Ramos (cell line): ENCODE results near the gene FOXP1.

Experiments used
- in situ Hi-C: fragments of 300-500 bp; cut with MboI; formaldehyde crosslinking; loops from one replicate; pipeline ENCODE4 v1.14.3; 2022; ENCODE audit warnings: low sequenced_read_pairs; ENCODE audit not compliant: unreplicated experiment

FOXP1 gene

GRCh38 chr3:71366988-71367604 lies 216.4 kb downstream of the FOXP1 start:
- in situ Hi-C loops: no loop called here

DNA sequence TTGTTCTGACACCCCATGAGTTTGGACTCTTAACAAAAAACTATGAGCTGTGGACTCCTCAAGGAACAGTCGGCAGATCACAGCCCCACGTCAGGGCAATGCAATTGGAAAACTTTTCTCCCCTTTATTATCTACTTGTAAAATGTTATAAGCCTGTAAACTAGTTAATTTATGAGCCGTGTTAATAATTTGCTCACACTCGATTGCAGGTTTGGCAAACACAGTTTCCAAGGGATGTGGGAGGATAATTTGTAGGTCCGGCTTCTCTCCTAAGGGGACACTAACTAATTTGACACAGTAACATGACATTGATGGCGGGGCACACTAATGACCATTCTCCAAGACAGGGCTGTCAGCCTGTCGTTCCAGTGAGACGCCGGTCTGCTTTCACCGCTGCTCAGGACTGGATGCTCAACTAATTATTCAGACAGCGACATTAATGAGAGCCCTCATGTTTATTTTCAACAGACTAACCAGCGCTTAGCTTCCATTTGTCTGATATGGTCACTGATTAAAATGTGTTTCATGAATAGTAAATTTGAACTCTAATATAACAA lies 222.1 kb downstream of the FOXP1 start:
- in situ Hi-C loops: no loop called here

DNA sequence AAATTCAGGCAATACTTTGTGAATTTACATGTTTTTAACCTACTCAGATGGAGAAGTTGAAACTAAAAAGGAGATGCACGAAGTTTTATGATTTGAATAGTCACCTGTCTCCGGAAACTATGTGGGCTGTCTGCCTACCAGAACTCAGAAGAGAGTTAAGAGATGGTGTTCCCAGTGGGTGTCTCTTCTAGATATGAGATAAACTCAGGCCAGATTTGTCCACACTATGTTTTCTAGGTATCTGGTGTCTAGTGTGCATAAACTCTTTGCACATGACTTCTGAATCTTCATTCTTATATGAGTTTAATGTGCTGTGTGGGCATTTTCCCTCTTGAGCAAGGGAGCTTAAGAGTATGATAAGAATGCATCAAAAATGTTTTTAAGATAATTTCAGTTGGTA lies 222.8 kb downstream of the FOXP1 start:
- in situ Hi-C loops: no loop called here

DNA sequence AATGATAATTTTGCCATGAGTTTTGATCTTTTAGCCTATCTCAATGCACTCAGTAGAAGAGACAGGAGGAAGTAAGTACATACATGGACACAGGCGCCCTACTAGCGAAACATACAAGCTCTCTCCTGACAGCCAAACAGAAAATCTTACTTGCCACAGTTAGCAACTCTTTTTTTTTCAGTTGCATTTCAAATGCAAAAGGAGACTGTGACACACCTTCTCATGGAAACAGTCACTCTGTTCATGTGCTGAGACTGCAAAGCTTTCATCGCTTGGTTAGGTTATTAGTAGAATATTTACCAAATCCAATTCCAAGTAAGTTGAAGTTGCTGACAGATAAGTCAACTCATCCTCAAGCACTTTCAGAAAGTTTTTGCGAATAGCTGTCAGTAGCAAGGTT lies 223.3 kb downstream of the FOXP1 start:
- in situ Hi-C loops: no loop called here

DNA sequence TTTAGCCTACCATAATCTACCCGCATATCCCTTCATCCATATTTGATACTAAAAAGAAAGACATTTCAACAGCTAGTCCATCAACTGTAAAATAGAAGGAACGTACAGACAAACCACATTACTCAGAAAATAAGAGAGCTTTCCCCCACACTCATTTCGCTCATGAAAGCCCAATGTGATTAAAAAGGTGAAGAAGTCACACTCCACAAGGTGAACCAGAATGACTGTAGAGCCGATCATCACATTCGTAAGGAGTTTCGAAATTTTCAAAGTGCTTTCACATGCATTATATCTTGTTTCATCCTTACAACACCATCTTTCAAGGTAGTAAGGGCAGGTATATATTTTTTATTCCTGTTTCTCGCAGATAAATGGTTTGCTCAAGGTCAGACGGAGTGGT lies 225.3 kb downstream of the FOXP1 start:
- in situ Hi-C loops: no loop called here

DNA sequence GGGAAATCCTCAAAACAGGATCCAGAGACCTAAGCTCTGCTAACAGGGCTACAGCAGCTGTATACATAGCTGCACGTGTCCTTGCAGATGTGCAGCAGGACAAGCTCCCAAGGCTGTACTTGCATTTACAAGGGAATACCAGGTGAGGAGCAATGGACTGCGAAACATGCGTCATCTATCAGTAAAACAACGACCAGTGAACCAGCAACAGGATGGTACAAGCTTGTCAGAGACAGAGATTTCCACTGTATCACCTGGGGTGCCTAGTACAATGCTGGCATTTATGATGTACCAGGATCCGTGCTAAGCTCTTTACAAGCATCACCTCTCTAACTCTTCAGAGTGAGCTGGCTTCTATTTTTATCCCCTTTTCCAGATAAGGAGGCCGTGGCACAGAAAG lies 227.3 kb downstream of the FOXP1 start:
- in situ Hi-C loops: no loop called here

DNA sequence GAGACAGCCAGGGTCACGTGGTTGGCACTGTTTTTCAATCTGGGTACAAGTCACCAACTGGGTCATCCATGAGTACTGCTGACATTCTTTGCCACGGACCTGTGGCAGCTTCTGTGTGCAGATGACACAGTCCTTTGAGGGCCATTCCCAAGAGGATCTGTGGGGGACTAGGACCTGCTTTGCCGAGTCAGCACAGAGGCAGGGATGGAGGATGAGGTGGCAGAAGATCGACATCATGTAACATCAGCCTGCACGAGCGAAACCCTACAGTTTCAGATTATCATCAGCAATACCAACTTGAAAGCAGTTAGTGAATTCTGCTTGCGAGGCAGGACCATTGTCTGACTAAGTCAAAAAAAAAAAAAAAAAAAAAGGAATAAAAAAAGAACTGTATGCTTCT lies 227.7 kb downstream of the FOXP1 start:
- in situ Hi-C loops: no loop called here

DNA sequence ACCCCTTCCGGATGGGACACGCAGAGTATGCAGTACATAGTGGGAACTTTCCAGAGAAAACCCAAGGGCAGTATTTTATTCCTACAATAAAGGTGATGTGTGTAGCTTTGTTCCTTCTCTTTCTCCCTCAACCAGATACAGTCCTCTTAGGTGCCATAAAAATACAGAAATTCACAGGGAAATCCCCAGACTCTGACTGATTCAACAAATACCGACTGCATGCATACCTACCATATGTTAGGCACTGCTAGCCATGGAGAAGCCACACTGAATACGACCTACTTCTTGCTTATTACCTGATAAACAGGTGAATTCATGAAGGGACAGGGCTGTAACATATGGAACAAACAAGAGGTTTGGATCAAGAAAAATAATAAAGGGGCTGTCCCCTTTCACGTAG lies 228.5 kb downstream of the FOXP1 start:
- in situ Hi-C loops: no loop called here

GRCh38 chr3:71351403-71352149 lies 232.0 kb downstream of the FOXP1 start:
- in situ Hi-C loops: no loop called here

DNA sequence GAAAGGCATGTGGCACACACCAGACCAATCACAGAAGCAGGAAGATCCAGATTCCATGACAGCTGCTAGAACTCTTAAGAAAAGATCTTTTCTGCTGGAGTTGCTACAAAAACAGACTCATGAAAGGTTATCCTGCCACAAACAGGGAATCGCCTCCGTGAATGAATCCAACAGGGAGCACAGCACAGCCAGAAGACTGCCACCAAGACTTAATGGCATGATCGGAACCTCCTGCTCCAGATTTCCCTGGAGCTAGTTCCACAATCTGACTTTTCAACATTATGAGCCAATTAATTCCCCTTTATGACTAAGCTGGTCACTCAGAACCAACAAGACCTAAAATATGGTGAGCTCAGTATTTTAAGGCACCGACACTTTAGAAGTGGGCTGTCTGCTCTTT lies 232.5 kb downstream of the FOXP1 start:
- in situ Hi-C loops: no loop called here

GRCh38 chr3:71348831-71349230 lies 234.7 kb downstream of the FOXP1 start:
- in situ Hi-C loops: no loop called here

DNA sequence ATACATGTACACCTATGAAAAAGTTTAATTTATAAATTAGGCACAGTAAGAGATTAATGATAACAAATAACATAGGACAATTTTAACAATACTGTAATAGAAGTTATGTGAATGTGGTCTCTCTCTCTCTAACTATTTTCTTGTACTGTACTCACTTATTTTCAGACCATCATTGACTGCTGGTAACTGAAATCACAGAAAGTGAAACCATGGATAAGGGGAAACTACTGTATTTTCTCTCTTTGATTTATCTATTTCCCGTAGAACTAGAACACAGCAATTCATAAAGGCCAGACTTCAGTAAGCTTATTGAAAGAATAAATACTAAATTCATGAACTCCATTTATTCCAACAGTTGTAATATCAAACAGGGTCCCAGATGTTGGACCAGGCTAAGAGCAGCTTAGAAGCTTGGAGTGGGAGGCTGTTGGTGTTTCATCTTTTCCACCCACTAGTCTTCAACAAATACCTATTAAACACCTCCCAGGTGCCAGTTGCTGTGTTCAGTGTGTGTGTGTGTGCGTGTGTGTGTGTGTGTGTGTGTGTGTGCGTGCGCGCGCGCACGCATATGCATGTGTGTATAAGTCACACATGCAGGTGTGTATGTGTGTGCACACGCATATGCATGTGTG lies 235.4 kb downstream of the FOXP1 start:
- in situ Hi-C loops: no loop called here

- in situ Hi-C loops: no loop called here
Measured at GRCh38 chr3:71346061-71346460, 237.5 kb downstream of the FOXP1 start.

DNA sequence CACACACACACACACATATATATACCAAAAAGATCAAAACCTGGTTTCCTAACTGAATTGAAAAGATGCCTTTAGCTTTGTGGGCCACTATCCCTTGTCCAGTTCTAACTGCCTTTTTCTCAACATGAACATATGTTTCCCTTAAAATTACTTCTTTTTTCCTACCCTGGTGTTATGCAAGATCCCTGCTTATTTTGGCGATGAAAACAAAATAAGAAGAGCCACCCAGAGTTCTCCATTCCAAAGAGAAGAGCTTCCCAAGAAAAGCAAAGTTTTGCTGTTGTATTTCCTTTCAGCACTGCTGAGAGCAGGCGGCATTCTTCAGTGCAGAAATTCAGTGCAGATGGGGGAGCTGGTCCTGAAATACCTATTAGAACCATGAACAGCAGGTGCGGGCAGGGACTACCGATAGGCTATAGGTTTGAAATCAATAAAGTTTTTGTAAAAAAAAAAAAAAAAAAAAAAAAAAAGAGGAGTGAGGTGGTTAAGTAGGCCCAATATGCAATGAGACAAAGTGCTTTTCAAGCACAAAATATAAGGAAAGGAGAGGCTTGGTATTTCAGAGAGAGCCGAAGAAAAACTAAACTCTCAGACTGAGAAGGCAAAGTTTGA lies 238.0 kb downstream of the FOXP1 start:
- in situ Hi-C loops: no loop called here

GRCh38 chr3:71341721-71342120 lies 241.8 kb downstream of the FOXP1 start:
- in situ Hi-C loops: no loop called here

DNA sequence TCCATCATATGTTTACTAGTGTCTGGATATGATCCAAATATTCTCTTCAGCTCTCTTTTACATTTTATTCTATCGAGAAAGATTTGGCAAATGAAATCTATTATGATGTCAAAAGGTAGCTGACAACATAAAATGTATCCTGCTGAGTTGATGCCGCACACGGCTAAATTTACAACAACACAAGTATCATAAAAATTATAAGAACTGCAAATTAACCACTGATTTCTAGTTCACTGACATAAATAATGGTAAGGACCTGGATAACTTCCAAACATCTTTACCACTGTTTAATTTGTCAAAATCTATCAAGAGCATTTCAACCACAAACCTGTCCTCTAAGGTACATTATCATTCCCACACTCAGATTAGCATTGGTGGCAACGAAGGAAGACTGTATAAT lies 244.5 kb downstream of the FOXP1 start:
- in situ Hi-C loops: no loop called here

DNA sequence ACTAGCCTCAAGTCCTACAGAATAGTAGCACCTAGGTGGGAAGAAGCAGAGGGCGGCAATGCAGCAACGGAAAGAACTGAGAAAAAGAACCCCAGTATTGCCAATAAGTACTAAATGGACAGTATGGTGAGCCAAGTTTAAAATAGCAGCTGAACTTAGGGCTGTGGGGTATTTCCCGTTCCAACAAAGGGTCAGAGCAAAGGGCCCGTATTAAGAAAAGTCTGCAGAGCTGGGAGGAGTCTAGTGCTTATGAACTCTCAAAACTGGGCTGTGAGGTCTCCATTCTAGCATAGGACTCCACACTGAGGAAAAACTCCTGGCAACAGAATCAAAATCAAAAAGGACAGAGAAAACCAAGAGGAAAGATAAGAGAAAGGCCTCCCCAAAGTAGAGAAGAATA lies 250.7 kb downstream of the FOXP1 start:
- in situ Hi-C loops: no loop called here

- in situ Hi-C loops: no loop called here
Measured at GRCh38 chr3:71330909-71331308, 252.6 kb downstream of the FOXP1 start.

- in situ Hi-C loops: no loop called here
Measured at GRCh38 chr3:71330505-71330904, 253.0 kb downstream of the FOXP1 start.

DNA sequence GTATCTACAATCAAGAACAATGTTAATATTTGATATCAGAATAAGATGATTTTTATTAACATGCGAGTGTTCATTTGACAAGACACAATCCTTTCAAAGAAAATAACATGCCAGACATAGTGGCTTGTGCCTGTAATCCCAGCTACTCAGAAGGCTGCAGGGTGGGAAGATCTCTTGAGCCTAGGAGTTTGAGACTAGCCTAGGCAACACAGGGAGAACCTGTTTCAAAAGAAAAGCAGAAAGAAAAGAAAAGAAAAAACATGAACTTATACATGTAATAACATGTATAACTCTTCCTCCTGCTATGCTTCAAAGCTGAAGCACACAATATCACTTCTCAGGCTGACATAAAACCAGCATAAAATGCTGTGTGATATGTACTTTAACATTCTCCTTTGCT lies 253.7 kb downstream of the FOXP1 start:
- in situ Hi-C loops: no loop called here

- in situ Hi-C loops: no loop called here
Measured at GRCh38 chr3:71328926-71329325, 254.6 kb downstream of the FOXP1 start.
